ENCODE measurements around the gene CBX5.
"Not testable (repeated sequence)": the region's sequence is repeated elsewhere in the genome, so short reads cannot be mapped to it uniquely, and the experiment has no call there.

Gene CBX5

GRCh38 chr12:54294152-54294952 is 14.4 kb upstream of the CBX5 start:
- peak in 2 of 3 experiments; percentile 25 to 30 for DNase-seq (ENCODE audit: low read depth in 3 of 3)

GRCh38 chr12:54292931-54293241 is 13.0 kb upstream of the CBX5 start:
- no peak for DNase-seq (ENCODE audit: low read depth in 3 of 3)

GRCh38 chr12:54292083-54292930 is 12.4 kb upstream of the CBX5 start:
- no peak for DNase-seq (ENCODE audit: low read depth in 3 of 3)

- DNase-seq (ENCODE audit: low read depth in 3 of 3): no peak
Observed at GRCh38 chr12:54287261-54288157, 7.6 kb upstream of the CBX5 start.

- no peak for DNase-seq (ENCODE audit: low read depth in 3 of 3)
Observed at GRCh38 chr12:54286042-54287030, 6.4 kb upstream of the CBX5 start.

- no peak for DNase-seq (ENCODE audit: low read depth in 3 of 3)
Observed at GRCh38 chr12:54285150-54286041, 5.5 kb upstream of the CBX5 start.

GRCh38 chr12:54284070-54284780 is 4.3 kb upstream of the CBX5 start:
- DNase-seq (ENCODE audit: low read depth in 3 of 3): not testable (repeated sequence)

- no peak for DNase-seq (ENCODE audit: low read depth in 3 of 3)
Observed at GRCh38 chr12:54282949-54283593, 3.1 kb upstream of the CBX5 start.

GRCh38 chr12:54281694-54282093 is 1.8 kb upstream of the CBX5 start:
- DNase-seq (ENCODE audit: low read depth in 3 of 3): not testable (repeated sequence)

- DNase-seq (ENCODE audit: low read depth in 3 of 3): not testable (repeated sequence)
Observed at GRCh38 chr12:54281261-54281638, 1.3 kb upstream of the CBX5 start.

GRCh38 chr12:54280468-54281260 is 742 bp upstream of the CBX5 start, which contains the start of gene HNRNPA1:
HNRNPA1 (plus strand) TSS chr12:54280726; CDS start chr12:54280808, 82 bp downstream.
- peak; percentile 68 to 94 (median 91) for DNase-seq (ENCODE audit: low read depth in 3 of 3)

GRCh38 chr12:54279227-54279631 is 693 bp downstream of the CBX5 start:
- no peak for DNase-seq (ENCODE audit: low read depth in 3 of 3)

- no peak for DNase-seq (ENCODE audit: low read depth in 3 of 3)
Observed at GRCh38 chr12:54277823-54278276, 2.1 kb downstream of the CBX5 start.

GRCh38 chr12:54276368-54276767 is 3.6 kb downstream of the CBX5 start:
- no peak for DNase-seq (ENCODE audit: low read depth in 3 of 3)

- DNase-seq (ENCODE audit: low read depth in 3 of 3): no peak
Observed at GRCh38 chr12:54273981-54274380, 5.9 kb downstream of the CBX5 start.

GRCh38 chr12:54272214-54272613 is 7.7 kb downstream of the CBX5 start:
- no peak for DNase-seq (ENCODE audit: low read depth in 3 of 3)

- DNase-seq (ENCODE audit: low read depth in 3 of 3): no peak
Observed at GRCh38 chr12:54270345-54270744, 9.6 kb downstream of the CBX5 start.

GRCh38 chr12:54266852-54267251 is 13.1 kb downstream of the CBX5 start:
- no peak for DNase-seq (ENCODE audit: low read depth in 3 of 3)

Measured in stimulated activated CD4-positive, alpha-beta T cell treated with anti-CD3 and anti-CD28 coated beads, TNF-alpha, amount 100 ng/mL, for 4 hours (primary cell).